Measurements from ENCODE around the gene BABAM2.

GRCh38 chr2:28347193-28347592 is 456.7 kb downstream of the BABAM2 start:
- TF ChIP-seq, protein P1, sequence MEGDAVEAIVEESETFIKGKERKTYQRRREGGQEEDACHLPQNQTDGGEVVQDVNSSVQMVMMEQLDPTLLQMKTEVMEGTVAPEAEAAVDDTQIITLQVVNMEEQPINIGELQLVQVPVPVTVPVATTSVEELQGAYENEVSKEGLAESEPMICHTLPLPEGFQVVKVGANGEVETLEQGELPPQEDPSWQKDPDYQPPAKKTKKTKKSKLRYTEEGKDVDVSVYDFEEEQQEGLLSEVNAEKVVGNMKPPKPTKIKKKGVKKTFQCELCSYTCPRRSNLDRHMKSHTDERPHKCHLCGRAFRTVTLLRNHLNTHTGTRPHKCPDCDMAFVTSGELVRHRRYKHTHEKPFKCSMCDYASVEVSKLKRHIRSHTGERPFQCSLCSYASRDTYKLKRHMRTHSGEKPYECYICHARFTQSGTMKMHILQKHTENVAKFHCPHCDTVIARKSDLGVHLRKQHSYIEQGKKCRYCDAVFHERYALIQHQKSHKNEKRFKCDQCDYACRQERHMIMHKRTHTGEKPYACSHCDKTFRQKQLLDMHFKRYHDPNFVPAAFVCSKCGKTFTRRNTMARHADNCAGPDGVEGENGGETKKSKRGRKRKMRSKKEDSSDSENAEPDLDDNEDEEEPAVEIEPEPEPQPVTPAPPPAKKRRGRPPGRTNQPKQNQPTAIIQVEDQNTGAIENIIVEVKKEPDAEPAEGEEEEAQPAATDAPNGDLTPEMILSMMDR (IDR thresholded peaks at IDR 0.05) = no peak
- no peak for TF ChIP-seq EZH2phosphoT487 (IDR thresholded peaks at IDR 0.05)

Data from neural progenitor cell (in vitro differentiated cells).